Measurements from ENCODE around the gene FDXACB1. TPM values are rescaled to one million over a fixed set of nuclear protein-coding genes. Genes with fewer than 3 reads are reported as not detected.

FDXACB1 gene, protein sequence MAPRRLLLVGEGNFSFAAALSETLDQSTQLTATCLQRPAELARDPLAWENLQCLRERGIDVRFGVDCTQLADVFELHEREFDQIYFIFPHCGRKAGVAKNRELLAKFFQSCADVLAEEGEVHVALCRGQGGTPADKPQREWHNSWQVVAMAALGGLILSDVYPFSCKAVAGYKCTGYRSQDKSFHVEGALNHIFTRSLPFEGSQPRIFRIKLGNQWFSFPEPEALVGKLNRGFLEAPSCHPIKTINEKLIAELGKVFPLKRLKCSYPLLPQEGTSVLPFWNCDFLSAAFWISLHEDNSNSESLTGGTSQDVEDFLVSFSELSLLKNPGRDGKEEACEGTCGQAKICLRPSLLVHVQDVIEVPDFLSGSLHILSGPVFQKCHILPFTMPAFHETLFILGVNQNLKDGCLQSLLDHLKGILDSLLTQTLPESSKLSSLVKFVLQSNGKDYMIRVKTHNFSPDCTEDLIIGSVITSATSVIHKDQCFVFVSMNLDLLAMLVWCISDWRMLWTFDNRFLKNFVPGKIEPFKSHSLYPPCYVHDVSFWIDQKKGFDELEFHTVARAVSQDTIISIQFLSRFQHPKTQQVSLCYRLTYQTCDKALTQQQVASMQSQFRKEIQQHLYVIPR
- 2.1 and 3.3 TPM in 2 replicates for total RNA-seq

GRCh38 chr11:111878849-111879636 is at the start of gene FDXACB1, which contains the start of gene CFAP68:
TSS of gene FDXACB1 (minus strand) at chr11:111879165. CDS start at chr11:111879132, 33 bp downstream.
TSS of gene CFAP68 (plus strand) at chr11:111879541. CDS start at chr11:111879561, 20 bp downstream.

DNA sequence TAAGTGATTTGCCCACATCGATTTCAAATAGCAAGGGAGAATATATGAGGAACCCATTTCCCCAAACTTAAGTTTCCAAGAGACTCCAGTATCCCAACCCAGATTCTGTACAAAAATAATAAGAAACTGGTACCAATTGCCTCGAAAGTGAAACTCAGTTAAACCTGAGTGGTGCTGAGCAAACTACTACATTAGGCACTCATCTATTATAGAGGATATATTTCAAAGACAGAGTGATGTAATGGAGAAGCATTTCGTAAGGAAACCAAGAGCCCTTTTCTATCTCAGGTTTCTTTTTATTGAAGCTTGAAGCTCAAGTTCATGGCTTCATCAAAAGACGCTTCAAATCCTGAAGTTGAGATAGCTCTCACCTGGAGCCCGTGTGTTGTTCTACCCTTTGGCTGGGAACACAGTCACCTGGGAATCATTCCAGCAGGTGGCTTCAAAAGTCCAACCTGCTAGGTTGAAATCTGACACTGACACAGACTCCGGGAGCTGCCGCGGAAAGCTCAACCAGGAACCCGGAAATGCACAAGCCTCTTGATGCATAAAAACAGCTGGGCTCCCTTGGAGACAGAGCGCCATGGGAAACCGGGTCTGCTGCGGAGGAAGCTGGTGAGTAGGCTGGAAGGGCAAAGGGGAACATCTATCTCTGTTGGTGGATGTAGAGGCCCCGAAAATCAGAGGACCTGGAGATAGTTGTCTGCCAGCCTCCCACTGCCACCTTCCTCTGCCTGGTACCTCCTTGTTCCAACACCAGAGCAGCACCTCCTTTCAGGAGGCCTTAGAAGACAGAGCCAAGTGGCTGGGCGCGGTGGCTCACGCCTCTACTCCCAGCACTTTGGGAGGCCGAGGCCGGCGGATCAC is 39.7 kb upstream of the FDXACB1 start, which contains the start of gene C11orf52:
Gene C11orf52 (plus strand): TSS at position 524 of the 867 bp plus-strand sequence. CDS start 60 bp downstream, at position 584.

GRCh38 chr11:111912535-111912934 is 33.6 kb upstream of the FDXACB1 start, which contains the start of gene HSPB2:
TSS of gene HSPB2 (plus strand) at chr11:111912734. CDS start at chr11:111912830, 96 bp downstream.

DNA sequence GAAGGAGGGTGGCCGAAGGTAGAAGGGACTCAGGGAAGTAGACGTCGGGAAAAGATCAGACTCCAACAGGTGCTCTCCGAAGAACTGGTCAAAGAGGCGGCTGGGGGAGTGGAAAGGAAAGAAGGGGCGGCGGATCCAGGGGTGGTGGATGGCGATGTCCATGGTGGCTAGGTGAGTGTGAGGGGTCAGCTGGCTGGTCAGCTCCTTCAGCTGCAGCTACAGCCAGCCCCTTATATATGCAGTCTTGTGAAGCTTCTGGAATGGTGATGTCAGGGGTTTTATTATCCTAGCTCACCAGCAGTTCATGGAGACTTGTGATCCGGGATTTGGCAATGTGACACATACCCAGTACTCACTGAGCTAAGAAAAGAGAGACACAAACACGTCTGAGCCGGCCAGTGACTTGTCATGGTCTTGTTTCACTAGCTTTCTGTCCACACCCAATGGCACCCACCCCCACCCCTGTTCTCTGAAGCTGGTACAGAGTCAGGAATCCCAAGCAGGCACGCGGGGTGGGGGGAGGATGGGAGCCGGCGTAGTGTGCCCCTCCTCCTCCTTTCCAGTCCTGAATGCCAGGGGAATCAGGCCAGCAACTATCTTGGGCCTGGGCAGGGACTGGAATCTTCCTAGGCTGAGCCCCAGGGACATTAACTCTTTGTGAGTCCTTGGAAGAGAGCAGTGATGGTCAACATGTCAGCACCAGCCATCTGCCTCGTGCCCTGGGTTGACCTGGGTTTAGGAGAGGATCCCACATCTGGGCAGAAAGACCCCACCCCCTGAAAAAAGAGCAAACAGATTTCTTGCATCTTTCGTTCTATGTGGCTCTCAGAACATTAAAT is 32.8 kb upstream of the FDXACB1 start, which contains the start of gene CRYAB:
Gene CRYAB (minus strand): TSS at position 208 of the 839 bp plus-strand sequence. CDS start 46 bp downstream, at position 162.

DNA sequence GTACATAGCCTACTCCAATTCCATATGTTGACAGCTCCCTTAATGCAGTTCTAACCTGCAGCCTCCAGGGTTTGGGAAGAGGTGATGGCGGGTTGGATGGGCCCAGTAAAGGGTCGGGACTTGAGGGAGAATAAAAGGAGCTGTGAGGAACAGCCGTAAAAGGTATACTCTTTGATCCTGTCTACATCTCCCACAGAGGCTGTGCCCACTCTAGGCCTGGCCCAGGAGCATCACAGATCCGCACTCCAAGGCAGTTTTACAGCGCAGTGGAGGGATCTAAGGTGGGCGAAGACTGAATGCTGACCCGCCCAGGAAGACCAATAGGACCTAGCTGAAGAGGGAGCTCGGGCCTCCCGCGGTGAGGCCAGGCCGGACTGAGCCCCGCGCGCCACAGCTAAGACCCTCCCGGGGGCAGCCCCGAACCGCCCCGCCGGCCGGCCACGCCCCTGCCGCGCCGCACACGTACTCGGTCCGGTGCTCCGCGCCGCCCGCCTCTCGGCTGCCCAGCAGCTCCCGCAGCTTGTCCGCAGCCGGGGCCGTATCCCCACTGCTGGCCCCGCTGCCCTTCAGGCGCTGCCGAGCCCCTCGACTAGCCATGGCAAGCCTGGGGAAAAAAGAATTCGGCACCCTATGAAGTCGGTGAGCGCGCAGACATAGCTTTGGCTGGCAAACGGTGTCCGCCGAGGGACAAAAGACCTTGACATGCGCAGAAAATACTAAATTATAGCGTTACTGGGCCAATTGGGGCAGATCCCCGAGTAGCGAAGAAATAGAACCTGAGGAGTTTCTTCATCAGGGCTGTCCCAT is 7.9 kb downstream of the FDXACB1 start, which contains the start of gene ALG9:
Gene ALG9 (minus strand): TSS at position 696 of the 807 bp plus-strand sequence. CDS start 99 bp downstream, at position 597.

Small RNA genes lying within 50 kb of the gene (small RNA-seq; reads per million reads assigned to genes)
- gene C11orf52 (not detected), gene GNG5P3 (not detected), gene RNA5SP351 (not detected), gene RPL37AP8 (0.08 reads per million)

Other genes with a start within 250 kb of the FDXACB1 start
- gene PPP2R1B, start 112.8 kb downstream of the FDXACB1 start, total RNA-seq: 38.5 and 50.4 TPM in 2 replicates
- 31.6 and 34.0 TPM in 2 replicates for gene ALG9, start 7.6 kb downstream of the FDXACB1 start, total RNA-seq
- gene CFAP68, start 376 bp upstream of the FDXACB1 start, total RNA-seq: 4.2 and 4.6 TPM in 2 replicates
- 0.65 and 1.6 TPM in 2 replicates for gene CRYAB, start 32.6 kb upstream of the FDXACB1 start, total RNA-seq
- not detected in 2 replicates for gene HSPB2, start 33.6 kb upstream of the FDXACB1 start, total RNA-seq
- gene C11orf52, start 39.7 kb upstream of the FDXACB1 start, total RNA-seq: 0.65 TPM in 1 of 2 replicates, not detected in the other
- 39.2 and 45.1 TPM in 2 replicates for gene DIXDC1, start 58.2 kb upstream of the FDXACB1 start, total RNA-seq
- 34.6 and 49.5 TPM in 2 replicates for gene DLAT, start 146.2 kb upstream of the FDXACB1 start, total RNA-seq
- 1.7 and 2.6 TPM in 2 replicates for gene PIH1D2, start 194.9 kb upstream of the FDXACB1 start, total RNA-seq
- gene NKAPD1, start 195.1 kb upstream of the FDXACB1 start, total RNA-seq: 16.0 and 19.8 TPM in 2 replicates
- 53.9 and 55.1 TPM in 2 replicates for gene TIMM8B, start 207.6 kb upstream of the FDXACB1 start, total RNA-seq
- gene SDHD, start 207.7 kb upstream of the FDXACB1 start, total RNA-seq: 84.5 and 114 TPM in 2 replicates